K562 (cell line): ENCODE results near the gene CIP2A. TPM values are rescaled to one million over a fixed set of nuclear protein-coding genes. Genes with fewer than 3 reads are reported as not detected.

Experiments
- ATAC-seq: fragments of 200-7000 bp; cut with Tn5 transposase; 3 replicates; pipeline ENCODE4 v1.9.1; 2020; ENCODE audit warnings: moderate library complexity
- BruUV-seq: library from RNA; stranded (reverse); fragments of 400-500 nt; replicated peaks from 2 replicates; lab custom pipeline; 2021; lab: Mats Ljungman, UMichigan
- CTCF ChIA-PET: fragments of 300-600 bp; formaldehyde crosslinking; extraction: SDS; loops from one replicate; lab custom pipeline; 2021; ENCODE audit warnings: low intra/inter-chr PET ratio; lab: Yijun Ruan, JAX
- POLR2A ChIA-PET: fragments of 300-600, 350-650 bp; sonication (Branson Sonifier 250); formaldehyde crosslinking; extraction: SDS; loops from one replicate; lab custom pipeline; 2021; ENCODE audit warnings: antibody characterized with exemption, inconsistent platforms; lab: Yijun Ruan, JAX
- DNase-seq, 4 experiments: peaks; one replicate each; pipeline versions ENCODE4 v3.0.0 to v3.0.0-alpha.2; 2011 to 2018; ENCODE audit warnings: low spot score in 3 of 4, mixed read lengths in 3 of 4; ENCODE audit errors: extremely low read depth in 1 of 4
- FAIRE-seq: peaks from 2 replicates; lab custom pipeline; 2011; peaks lifted over from hg19 to GRCh38; lab: Jason Lieb, UNC
- H2AFZ ChIP-seq: 2 replicates; pipeline ENCODE4 v1.6.0; 2011; ENCODE audit warnings: low read depth, low read length, control low read depth, inconsistent platforms
- H3K27ac ChIP-seq: fragments of 200-600 bp; 3 replicates; pipeline ENCODE4 v1.8.0; 2011; ENCODE audit warnings: low read depth, mild to moderate bottlenecking, control low read depth, inconsistent platforms, low read length, moderate library complexity, mixed read lengths; ENCODE audit errors: extremely low read depth
- H3K27me3 ChIP-seq, 2 experiments: fragments of 300-600 bp in 1 of 2; 2 replicates in 1 of 2; 3 replicates in 1 of 2; pipeline versions ENCODE4 v1.6.0 to v1.8.0; 2011; ENCODE audit warnings: inconsistent platforms in 2 of 2, low read length in 2 of 2, mild to moderate bottlenecking in 1 of 2, mixed read lengths in 1 of 2, moderate library complexity in 1 of 2; ENCODE audit not compliant: control insufficient read depth in 2 of 2, insufficient read depth in 2 of 2
- H3K36me3 ChIP-seq: fragments of 300-600 bp; 3 replicates; pipeline ENCODE4 v1.8.0; 2011; ENCODE audit warnings: mild to moderate bottlenecking, low read length, inconsistent platforms; ENCODE audit not compliant: control insufficient read depth, insufficient read depth
- H3K4me1 ChIP-seq, 2 experiments: fragments of 200-600 bp in 1 of 2; replicated peaks in 1 of 2; 2 replicates in 1 of 2; 3 replicates in 1 of 2; pipeline versions ENCODE4 v1.5.1 to v1.8.0; 2011; ENCODE audit warnings: inconsistent platforms in 2 of 2, low read length in 2 of 2, mild to moderate bottlenecking in 1 of 2, mixed read lengths in 1 of 2, moderate library complexity in 1 of 2; ENCODE audit not compliant: control insufficient read depth in 2 of 2, insufficient read depth in 2 of 2
- H3K4me2 ChIP-seq: 2 replicates; pipeline ENCODE4 v1.6.1; 2011; ENCODE audit warnings: low read length, control low read depth, inconsistent platforms, mixed read lengths; ENCODE audit not compliant: insufficient read depth
- H3K4me3 ChIP-seq: fragments of 200-600 bp; sonication (generic), shearing (Covaris generic); 2 replicates; pipeline ENCODE4 v1.5.1; 2016; ENCODE audit warnings: control low read depth, inconsistent platforms
- H3K79me2 ChIP-seq: fragments of 200-600 bp; 3 replicates; pipeline ENCODE4 v1.8.0; 2011; ENCODE audit warnings: low read length, inconsistent platforms; ENCODE audit not compliant: control insufficient read depth, insufficient read depth
- H3K9ac ChIP-seq, 2 experiments: 2 replicates each; pipeline versions ENCODE4 v1.6.0 to v1.6.1; 2011; ENCODE audit warnings: low read depth in 2 of 2, low read length in 2 of 2, control low read depth in 1 of 2, inconsistent platforms in 1 of 2, mild to moderate bottlenecking in 1 of 2, mixed read lengths in 1 of 2; ENCODE audit not compliant: insufficient read depth in 1 of 2
- H3K9me1 ChIP-seq: one replicate; pipeline ENCODE4 v1.6.0; 2011; ENCODE audit warnings: inconsistent platforms, mild to moderate bottlenecking, low read length, moderate library complexity; ENCODE audit not compliant: control insufficient read depth, insufficient read depth
- H3K9me3 ChIP-seq: replicated peaks from 2 replicates; pipeline ENCODE4 v1.5.1; 2011; ENCODE audit warnings: low read depth, low read length, inconsistent platforms; ENCODE audit not compliant: control insufficient read depth, insufficient read depth
- H4K20me1 ChIP-seq: replicated peaks from 2 replicates; pipeline ENCODE4 v1.6.1; 2011; ENCODE audit warnings: low read length, inconsistent platforms, mixed read lengths; ENCODE audit not compliant: control insufficient read depth, insufficient read depth
- MYNN ChIP-seq, 2 experiments: sonication (generic); formaldehyde crosslinking in 1 of 2; IDR thresholded peaks; 2 replicates each; pipeline versions ENCODE4 v1.5.0 to v1.6.1; 2016 to 2020; ENCODE audit warnings: antibody characterized with exemption in 1 of 2, missing genetic modification reagents in 1 of 2
- SIN3B ChIP-seq: fragments of 450-650 bp; IDR thresholded peaks from 2 replicates; pipeline ENCODE4 v1.6.1; 2017; ENCODE audit warnings: low read depth, mild to moderate bottlenecking, moderate library complexity
- TGIF2 ChIP-seq: sonication (generic); formaldehyde crosslinking; IDR thresholded peaks from 2 replicates; pipeline ENCODE4 v1.8.1; 2022; ENCODE audit warnings: mild to moderate bottlenecking, missing genetic modification reagents, moderate library complexity
- U2AF2 ChIP-seq: fragments of 200-400 bp; formaldehyde crosslinking; optimal IDR thresholded peaks from 2 replicates; pipeline ENCODE3; 2017; ENCODE audit warnings: low read depth, mild to moderate bottlenecking, low read length
- ZNF407 ChIP-seq: fragments of 450-650 bp; IDR thresholded peaks from 2 replicates; pipeline ENCODE4 v1.6.1; 2016; ENCODE audit warnings: low read depth
- WGBS: fragments of 100-300 bp; shearing (Covaris generic); methylation state at CpG from one replicate; pipeline ENCODE4 v1.1.6; 2016; ENCODE audit warnings: low coverage, mixed read lengths; ENCODE audit not compliant: insufficient coverage; ENCODE audit errors: missing lambda C conversion rate; 5-methylcytosine and 5-hydroxymethylcytosine counted together
- in situ Hi-C: fragments of 300-500 bp; cut with MboI; formaldehyde crosslinking; loops from 4 replicates; pipeline ENCODE4 v1.15.0; 2018; ENCODE audit warnings: inconsistent platforms, mixed read lengths
- intact Hi-C: fragments of 100-400 bp; cut with micrococcal nuclease; formaldehyde crosslinking; loops from 2 replicates; pipeline ENCODE4 v1.14.2; 2022
- polyA plus RNA-seq, 8 experiments: library from polyadenylated mRNA; depleted of rRNA in 4 of 8; stranded (reverse) in 5 of 8; unstranded in 3 of 8; fragments of >200 nt; fragmentation: Nextera tagmentation in 2 of 8; fragmentation: Illumina TruSeq in 1 of 8; extraction: Ambion mirVana in 2 of 8; extraction: Trizol in 1 of 8; gene quantifications; 2 replicates each; pipeline versions ENCODE4 v1.2.1 to v1.2.3, GENCODE V29; 2011 to 2014; ENCODE audit warnings: inconsistent platforms in 1 of 8, missing spikeins in 1 of 8
- total RNA-seq, 7 experiments: library from RNA; depleted of rRNA in 6 of 7; stranded (reverse); fragments of >200 nt in 6 of 7; fragmentation: Illumina TruSeq in 2 of 7; extraction: Trizol in 2 of 7; gene quantifications; 2 replicates each; pipeline versions ENCODE4 v1.2.1 to v1.2.3, GENCODE V29; 2011 to 2021; ENCODE audit warnings: low replicate concordance in 1 of 7
- TF ChIP-seq, protein P1 (sequence below): fragments of 250-450 bp; sonication (Bioruptor Pico); IDR thresholded peaks from 2 replicates; pipeline ENCODE4 v1.8.0; 2022; ENCODE audit warnings: inconsistent platforms, mild to moderate bottlenecking, moderate library complexity, borderline replicate concordance

CIP2A gene
- total and polyA plus RNA-seq, 9 of the 15 experiments (the other 6 are each of a cell fraction or from before 2014, with no cell fraction given): 10.5 to 41.7 (median 31.5) TPM

DNA sequence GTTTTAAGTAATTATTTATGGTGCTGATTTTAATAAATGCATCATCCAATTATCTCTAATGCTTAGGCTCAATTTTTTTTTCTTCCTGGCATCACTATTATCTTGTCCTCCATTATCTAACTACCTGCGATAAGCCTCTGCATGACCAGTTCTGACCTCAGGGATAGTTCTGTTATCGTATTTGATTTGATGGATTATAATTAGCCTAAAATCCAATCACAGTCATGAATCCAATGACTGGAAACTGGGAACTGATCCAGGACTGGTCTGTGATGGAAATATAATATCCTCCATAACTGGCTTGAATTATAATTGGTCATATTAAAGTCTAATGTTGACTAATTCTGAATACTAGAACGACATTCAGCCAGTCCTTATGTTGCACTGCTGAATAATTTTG, 80.0 kb downstream of the CIP2A start:
- CTCF ChIA-PET: no interaction called here
- in situ Hi-C loops: no loop called here
- no peak overlapping the region for H3K4me2 ChIP-seq
- no peaks in the 10 kb centered on the region for H4K20me1 ChIP-seq
- no peak for FAIRE-seq
- H3K9me1 ChIP-seq: no peaks in the 10 kb centered on the region
- no TSS peak for BruUV-seq
- H3K36me3 ChIP-seq: no peaks in the 10 kb centered on the region
- no peak for TF ChIP-seq MYNN (IDR thresholded peaks at IDR 0.05)
- no peak for TF ChIP-seq MYNN (CRISPR knock-in tag; IDR thresholded peaks at IDR 0.05)
- no peak for TF ChIP-seq SIN3B
- TF ChIP-seq U2AF2: no peak
- no peak overlapping the region for H3K4me3 ChIP-seq
- H3K79me2 ChIP-seq: no peaks in the 10 kb centered on the region
- no peak overlapping the region for H2AFZ ChIP-seq
- ATAC-seq: no peak
- H3K4me1 ChIP-seq: no peaks in the 10 kb centered on the region
- H3K27me3 ChIP-seq: no peaks in the 10 kb centered on the region
- WGBS: 0% methylated on average over 3 of the region's 3 CpGs
- no peak overlapping the region for H3K27ac ChIP-seq
- intact Hi-C loops: loop anchor here (5.0 kb wide), 2 partner anchors 43 to 158 kb away; no protein-coding TSS in a partner anchor
- H3K9me3 ChIP-seq: no peaks in the 10 kb centered on the region
- DNase-seq: no peak
- POLR2A ChIA-PET: interaction anchor here (0.6 kb wide), 1 partner anchor 173 kb away, joined by 3 read pairs; no protein-coding TSS in a partner anchor
- H3K9ac ChIP-seq: no peak overlapping the region

DNA sequence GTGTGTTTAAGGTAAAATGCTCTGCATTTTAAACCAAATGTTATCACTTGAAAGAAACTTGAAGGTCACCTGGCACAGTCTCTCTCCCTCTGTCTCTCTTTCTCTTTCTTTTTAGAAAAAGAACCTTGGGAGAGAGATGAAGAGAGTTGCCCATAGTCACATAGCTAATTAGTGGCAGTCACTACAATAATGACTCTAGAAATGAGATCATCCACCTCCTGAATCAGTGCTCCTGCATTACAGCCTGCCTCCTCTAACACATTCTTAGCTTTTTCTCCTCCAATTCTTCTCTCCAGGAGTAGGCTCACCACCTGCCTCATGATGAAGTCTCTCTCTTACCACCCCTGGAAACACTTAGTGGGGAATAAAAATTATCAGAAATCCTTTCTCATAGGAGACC, 81.3 kb downstream of the CIP2A start:
- no peak overlapping the region for H3K27ac ChIP-seq
- H3K27me3 ChIP-seq: no peaks in the 10 kb centered on the region
- DNase-seq (no peak), ATAC-seq (no peak), FAIRE-seq (no peak)
- no TSS peak for BruUV-seq
- H3K4me3 ChIP-seq: no peak overlapping the region
- POLR2A ChIA-PET: no interaction called here
- H3K9ac ChIP-seq: no peak overlapping the region
- no peak overlapping the region for H2AFZ ChIP-seq
- intact Hi-C loops: loop anchor here (5.0 kb wide), 2 partner anchors 44 to 159 kb away; no protein-coding TSS in a partner anchor
- H3K4me1 ChIP-seq: no peaks in the 10 kb centered on the region
- no peak overlapping the region for H3K4me2 ChIP-seq
- H3K9me3 ChIP-seq: no peaks in the 10 kb centered on the region
- CTCF ChIA-PET: no interaction called here
- H4K20me1 ChIP-seq: no peaks in the 10 kb centered on the region
- no peaks in the 10 kb centered on the region for H3K79me2 ChIP-seq
- no peaks in the 10 kb centered on the region for H3K9me1 ChIP-seq
- in situ Hi-C loops: no loop called here
- no peaks in the 10 kb centered on the region for H3K36me3 ChIP-seq
- TF ChIP-seq ZNF407: no peak
- TF ChIP-seq TGIF2 (CRISPR knock-in tag): no peak
- TF ChIP-seq, protein P1, sequence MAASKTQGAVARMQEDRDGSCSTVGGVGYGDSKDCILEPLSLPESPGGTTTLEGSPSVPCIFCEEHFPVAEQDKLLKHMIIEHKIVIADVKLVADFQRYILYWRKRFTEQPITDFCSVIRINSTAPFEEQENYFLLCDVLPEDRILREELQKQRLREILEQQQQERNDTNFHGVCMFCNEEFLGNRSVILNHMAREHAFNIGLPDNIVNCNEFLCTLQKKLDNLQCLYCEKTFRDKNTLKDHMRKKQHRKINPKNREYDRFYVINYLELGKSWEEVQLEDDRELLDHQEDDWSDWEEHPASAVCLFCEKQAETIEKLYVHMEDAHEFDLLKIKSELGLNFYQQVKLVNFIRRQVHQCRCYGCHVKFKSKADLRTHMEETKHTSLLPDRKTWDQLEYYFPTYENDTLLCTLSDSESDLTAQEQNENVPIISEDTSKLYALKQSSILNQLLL (CRISPR knock-in tag): no peak
